HG03520 (cell line): ENCODE results near the gene MALAT1.

Experiments
- ATAC-seq: cut with Tn5 transposase; IDR thresholded peaks from one replicate; pipeline ENCODE4 v1.9.1; 2021; ENCODE audit warnings: mild to moderate bottlenecking, moderate library complexity; ENCODE audit not compliant: unreplicated experiment

MALAT1 gene

DNA sequence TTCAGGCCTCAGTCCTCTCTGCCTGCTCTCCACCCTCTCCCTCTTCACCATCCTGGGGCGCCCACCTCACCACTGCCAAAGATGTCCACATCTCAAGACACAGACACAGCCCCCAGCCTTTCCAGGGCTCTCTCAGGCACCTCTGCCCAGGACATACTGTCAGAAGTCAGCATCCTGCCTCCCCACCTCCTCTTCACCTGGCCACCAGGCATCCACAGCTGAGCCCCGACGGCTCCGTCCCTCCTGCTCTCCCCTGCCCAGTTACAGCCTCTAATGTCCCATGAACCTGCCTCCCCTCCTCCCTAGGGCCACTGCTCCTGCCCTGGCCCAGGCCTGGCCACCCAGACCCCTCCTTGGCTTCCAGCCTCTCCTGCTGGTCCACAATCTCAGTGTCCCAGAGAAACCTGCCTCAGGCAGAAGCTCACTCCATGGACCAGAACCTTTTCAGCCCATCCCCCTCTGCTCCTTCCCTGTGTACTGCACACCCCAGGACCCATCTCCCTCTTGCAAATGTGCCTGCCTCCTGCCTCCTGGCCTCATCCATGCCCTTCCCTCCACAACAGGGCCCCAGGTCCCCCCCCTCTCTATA lies 56.1 kb downstream of the MALAT1 start:
- ATAC-seq: no peak

DNA sequence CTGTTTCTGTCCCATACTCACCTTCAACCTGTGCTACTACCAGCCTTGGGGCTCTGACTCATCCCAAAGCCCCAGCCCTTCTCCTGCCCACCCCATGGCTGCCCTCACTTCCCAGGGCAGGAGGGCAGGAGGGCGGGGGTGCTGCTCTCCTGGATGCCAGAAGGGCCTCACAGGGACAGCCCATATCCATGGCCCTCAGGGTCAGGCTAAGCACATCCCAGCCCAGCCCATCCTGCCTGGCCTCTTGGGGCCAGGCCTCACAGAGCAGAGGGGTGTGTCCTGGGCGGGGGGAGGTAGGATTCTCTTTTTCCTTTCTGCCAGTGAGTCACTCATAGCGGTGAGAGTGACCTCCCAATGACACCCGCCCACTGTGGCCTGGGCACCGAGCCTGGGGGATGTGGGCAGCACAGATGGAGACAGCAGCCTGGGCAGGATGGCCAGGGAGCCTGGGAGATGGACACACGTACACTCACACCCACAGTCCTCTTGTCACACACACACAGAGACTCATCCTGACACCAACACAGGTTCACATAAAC lies 56.9 kb downstream of the MALAT1 start:
- ATAC-seq: no peak
